NCI-H2081 (cell line): Measurements from ENCODE around the gene SQOR.

ENCODE experiments used
- DNase-seq, 2 experiments: peaks; one replicate each; lab custom pipeline; 2025; lab: John Stamatoyannopoulos, UW

The SQOR gene

GRCh38 chr15:45660231-45660979 lies 25.6 kb downstream of the SQOR start:
- DNase-seq, result no peak

- no peak for DNase-seq
These were observed 27.5 kb downstream of the SQOR start for GRCh38 chr15:45662375-45662774.

GRCh38 chr15:45664451-45664850 lies 29.6 kb downstream of the SQOR start:
- DNase-seq, result no peak

GRCh38 chr15:45665261-45665660 lies 30.4 kb downstream of the SQOR start:
- no peak for DNase-seq

- DNase-seq, result no peak
These were observed 31.5 kb downstream of the SQOR start for GRCh38 chr15:45666119-45666875.

GRCh38 chr15:45667002-45667401 lies 32.2 kb downstream of the SQOR start:
- no peak for DNase-seq

- DNase-seq, result no peak
These were observed 33.6 kb downstream of the SQOR start for GRCh38 chr15:45668386-45668785.

- DNase-seq, result no peak
These were observed 34.6 kb downstream of the SQOR start for GRCh38 chr15:45669422-45669821.

GRCh38 chr15:45670091-45670490 lies 35.3 kb downstream of the SQOR start:
- DNase-seq, result no peak

GRCh38 chr15:45670511-45670910 lies 35.7 kb downstream of the SQOR start:
- DNase-seq, result no peak

- no peak for DNase-seq
These were observed 39.8 kb downstream of the SQOR start for GRCh38 chr15:45674677-45675076.

GRCh38 chr15:45677797-45678196 lies 43.0 kb downstream of the SQOR start:
- DNase-seq, result no peak

- no peak for DNase-seq
These were observed 43.8 kb downstream of the SQOR start for GRCh38 chr15:45678459-45679178.

GRCh38 chr15:45684533-45684932 lies 49.7 kb downstream of the SQOR start:
- DNase-seq, result no peak

GRCh38 chr15:45689616-45690015 lies 54.8 kb downstream of the SQOR start:
- no peak for DNase-seq

GRCh38 chr15:45690581-45691260 lies 55.9 kb downstream of the SQOR start:
- no peak for DNase-seq

GRCh38 chr15:45701108-45701507 lies 66.3 kb downstream of the SQOR start:
- no peak for DNase-seq

- no peak for DNase-seq
These were observed 67.2 kb downstream of the SQOR start for GRCh38 chr15:45702041-45702440.

GRCh38 chr15:45703670-45704328 lies 69.0 kb downstream of the SQOR start:
- DNase-seq, result no peak

GRCh38 chr15:45704329-45705249 lies 69.8 kb downstream of the SQOR start:
- DNase-seq, result no peak
